ENCODE measurements around the gene C9orf72.

C9orf72 gene

GRCh38 chr9:27537756-27538155, 35.5 kb downstream of the C9orf72 start:
- no peak for DNase-seq

- no peak for DNase-seq
Measured at GRCh38 chr9:27537027-27537435, 36.2 kb downstream of the C9orf72 start.

- no peak for DNase-seq
Measured at GRCh38 chr9:27536168-27536567, 37.1 kb downstream of the C9orf72 start.

- DNase-seq: no peak
Measured at GRCh38 chr9:27535701-27536118, 37.6 kb downstream of the C9orf72 start.

- no peak for DNase-seq
Measured at GRCh38 chr9:27534658-27535209, 38.5 kb downstream of the C9orf72 start.

- no peak for DNase-seq
Measured at GRCh38 chr9:27534131-27534530, 39.1 kb downstream of the C9orf72 start.

- DNase-seq: no peak
Measured at GRCh38 chr9:27533311-27533710, 40.0 kb downstream of the C9orf72 start.

GRCh38 chr9:27532046-27532445, 41.2 kb downstream of the C9orf72 start:
- DNase-seq: no peak

GRCh38 chr9:27530915-27531755, 42.1 kb downstream of the C9orf72 start:
- no peak for DNase-seq

GRCh38 chr9:27529316-27530278, 43.7 kb downstream of the C9orf72 start, which contains the start of gene MOB3B:
Gene MOB3B (minus strand): TSS chr9:27529814. CDS start chr9:27455550, 74,264 bp downstream.
- DNase-seq: peak; percentile 31

GRCh38 chr9:27528886-27529315, 44.4 kb downstream of the C9orf72 start:
- DNase-seq: no peak

- DNase-seq: no peak
Measured at GRCh38 chr9:27528076-27528885, 45.0 kb downstream of the C9orf72 start.

- no peak for DNase-seq
Measured at GRCh38 chr9:27527702-27528075, 45.6 kb downstream of the C9orf72 start.

GRCh38 chr9:27524236-27524635, 49.0 kb downstream of the C9orf72 start, which contains the start of gene IFNK:
Gene IFNK (plus strand): TSS chr9:27524290. CDS start chr9:27524337, 47 bp downstream.
- DNase-seq: no peak

- no peak for DNase-seq
Measured at GRCh38 chr9:27523141-27523540, 50.1 kb downstream of the C9orf72 start.

GRCh38 chr9:27520986-27521385, 52.3 kb downstream of the C9orf72 start:
- DNase-seq: no peak

- DNase-seq: no peak
Measured at GRCh38 chr9:27519466-27520465, 53.5 kb downstream of the C9orf72 start.

- no peak for DNase-seq
Measured at GRCh38 chr9:27518809-27519208, 54.5 kb downstream of the C9orf72 start.

- DNase-seq: no peak
Measured at GRCh38 chr9:27518006-27518405, 55.3 kb downstream of the C9orf72 start.

- no peak for DNase-seq
Measured at GRCh38 chr9:27514551-27514950, 58.7 kb downstream of the C9orf72 start.

- DNase-seq: no peak
Measured at GRCh38 chr9:27511771-27512170, 61.5 kb downstream of the C9orf72 start.

Data from NCI-H2029 (cell line).